Adrenal gland (tissue), 12 donors: ENCODE data around the gene FGA. TPM values are rescaled to one million over a fixed set of nuclear protein-coding genes. Genes with fewer than 3 reads are reported as not detected.

Source experiments
- DNase-seq, 7 donors: peaks; one replicate each; pipeline ENCODE4 v3.0.0-alpha.2; 2019 to 2020
- H3K27ac ChIP-seq, 5 donors: fragments of 200-600 bp; sonication (generic) in 4 of 5; 1 replicate in 3 of 5; 2 replicates in 2 of 5; pipeline versions ENCODE4 v1.5.1 to v1.8.0; 2016 to 2020; ENCODE audit warnings: mild to moderate bottlenecking in 1 of 5
- H3K27me3 ChIP-seq: fragments of 200-600 bp; 2 replicates; pipeline ENCODE4 v1.8.0; 2021
- H3K36me3 ChIP-seq, 2 donors: fragments of 200-600 bp; replicated peaks in 1 of 2; 1 replicate in 1 of 2; 2 replicates in 1 of 2; pipeline versions ENCODE4 v1.5.1 to v1.8.0; 2018 to 2022
- H3K4me1 ChIP-seq, 2 donors: fragments of 200-600 bp; replicated peaks in 1 of 2; 1 replicate in 1 of 2; 2 replicates in 1 of 2; pipeline versions ENCODE4 v1.5.1 to v1.8.0; 2018 to 2021
- H3K4me3 ChIP-seq, 4 donors: fragments of 200-600 bp; sonication (generic) in 3 of 4; one replicate each; pipeline ENCODE4 v1.5.1; 2016 to 2018
- H3K9me3 ChIP-seq, 3 donors: fragments of 200-600 bp; sonication (generic) in 1 of 3; replicated peaks in 1 of 3; 1 replicate in 2 of 3; 2 replicates in 1 of 3; pipeline versions ENCODE4 v1.5.1 to v1.8.0; 2016 to 2021
- CTCF ChIP-seq, 6 experiments: fragments of 450-650 bp in 4 of 6; fragments of 200-600 bp in 2 of 6; sonication (generic) in 1 of 6; IDR thresholded peaks; 1 replicate in 5 of 6; 2 replicates in 1 of 6; pipeline versions ENCODE4 v1.5.1 to v1.8.0; 2016 to 2021; ENCODE audit warnings: antibody characterized with exemption in 6 of 6, mild to moderate bottlenecking in 2 of 6, moderate library complexity in 1 of 6
- POLR2A ChIP-seq, 2 donors: fragments of 450-650 bp; IDR thresholded peaks; one replicate each; pipeline ENCODE4 v1.6.1; 2017; ENCODE audit warnings: antibody characterized with exemption in 2 of 2, mild to moderate bottlenecking in 2 of 2, moderate library complexity in 1 of 2
- WGBS, 4 donors: extraction: QIAGEN DNeasy Blood & Tissue Kit in 2 of 4; methylation state at CpG; one replicate each; pipeline versions ENCODE4 v1.1.5 to v1.1.7; 2013 to 2017; 5-methylcytosine and 5-hydroxymethylcytosine counted together
- intact Hi-C, 2 donors: fragments of 100-400 bp; cut with DNase I; formaldehyde crosslinking; loops; one replicate each; pipeline versions ENCODE4 v1.14.1 to v1.15.0; 2022 to 2023
- polyA plus RNA-seq, 3 donors: library from polyadenylated mRNA; stranded (reverse); fragments of 200-250 nt in 2 of 3; fragments of 350-450 nt in 1 of 3; fragmentation: Illumina TruSeq in 1 of 3; extraction: RNeasy Lipid Tissue Mini Kit (QIAGEN cat#74804) in 1 of 3; gene quantifications; one replicate each; pipeline ENCODE4 v1.2.3, GENCODE V29; 2013 to 2014
- total RNA-seq, 9 donors: library from RNA; depleted of rRNA in 4 of 9; stranded (reverse); fragments of >200 nt in 4 of 9; fragments of 120-200 nt in 1 of 9; fragmentation: NEBNext Ultra II Directional in 1 of 9; extraction: Animal tissue kit (Norgen Biotek cat#: 25700) in 1 of 9; gene quantifications; one replicate each; pipeline versions ENCODE4 v1.1.0 to v1.2.4, GENCODE V29; 2013 to 2023
- donor health status: healthy with polysubstance abuse.
- donor health status: Bipolar disorder and iron deficiency.
- donor health status: DM: yes; HTN: yes; CAD: no.
- donor health status: DM: no; HTN: no; CAD: no.
- donor health status: DM: no; HTN: no; CAD: no.
- donor health status: DM: yes; HTN: yes; CAD: no.

The FGA gene
- total and polyA plus RNA-seq, 12 donors: 0.03 to 4.9 (median 0.72) TPM; not detected in 3

- intact Hi-C loops: no loop called here
- DNase-seq: no peak
- no peak for TF ChIP-seq CTCF (IDR thresholded peaks at IDR 0.05)
- no peak for TF ChIP-seq POLR2A (IDR thresholded peaks at IDR 0.05)
- Histone ChIP-seq H3K36me3 (no peaks in the 10 kb centered on the region), H3K27me3 (no peaks in the 10 kb centered on the region), H3K27ac (no peak overlapping the region), H3K4me3 (no peak overlapping the region), H3K9me3 (no peaks in the 10 kb centered on the region), H3K4me1 (no peaks in the 10 kb centered on the region)
- 81 to 91% (median 84%) methylated on average over 5 of the region's 5 CpGs for WGBS, 4 donors
Measured at GRCh38 chr4:154569584-154569983, 21.0 kb downstream of the FGA start.

DNA sequence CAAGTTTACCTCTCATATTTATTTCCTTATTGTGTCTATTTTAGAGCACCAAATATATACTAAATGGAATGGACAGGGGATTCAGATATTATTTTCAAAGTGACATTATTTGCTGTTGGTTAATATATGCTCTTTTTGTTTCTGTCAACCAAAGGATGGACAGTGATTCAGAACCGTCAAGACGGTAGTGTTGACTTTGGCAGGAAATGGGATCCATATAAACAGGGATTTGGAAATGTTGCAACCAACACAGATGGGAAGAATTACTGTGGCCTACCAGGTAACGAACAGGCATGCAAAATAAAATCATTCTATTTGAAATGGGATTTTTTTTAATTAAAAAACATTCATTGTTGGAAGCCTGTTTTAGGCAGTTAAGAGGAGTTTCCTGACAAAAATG lies 21.5 kb downstream of the FGA start:
- Histone ChIP-seq H3K4me3 (no peak overlapping the region), H3K4me1 (no peaks in the 10 kb centered on the region), H3K27me3 (no peaks in the 10 kb centered on the region), H3K36me3 (no peaks in the 10 kb centered on the region), H3K9me3 (no peaks in the 10 kb centered on the region), H3K27ac (no peak overlapping the region)
- no peak for DNase-seq
- intact Hi-C loops: no loop called here
- no peak for TF ChIP-seq CTCF (IDR thresholded peaks at IDR 0.05)
- no peak for TF ChIP-seq POLR2A (IDR thresholded peaks at IDR 0.05)
- 39 to 47% (median 42%) methylated on average over 3 of the region's 3 CpGs for WGBS, 4 donors

DNA sequence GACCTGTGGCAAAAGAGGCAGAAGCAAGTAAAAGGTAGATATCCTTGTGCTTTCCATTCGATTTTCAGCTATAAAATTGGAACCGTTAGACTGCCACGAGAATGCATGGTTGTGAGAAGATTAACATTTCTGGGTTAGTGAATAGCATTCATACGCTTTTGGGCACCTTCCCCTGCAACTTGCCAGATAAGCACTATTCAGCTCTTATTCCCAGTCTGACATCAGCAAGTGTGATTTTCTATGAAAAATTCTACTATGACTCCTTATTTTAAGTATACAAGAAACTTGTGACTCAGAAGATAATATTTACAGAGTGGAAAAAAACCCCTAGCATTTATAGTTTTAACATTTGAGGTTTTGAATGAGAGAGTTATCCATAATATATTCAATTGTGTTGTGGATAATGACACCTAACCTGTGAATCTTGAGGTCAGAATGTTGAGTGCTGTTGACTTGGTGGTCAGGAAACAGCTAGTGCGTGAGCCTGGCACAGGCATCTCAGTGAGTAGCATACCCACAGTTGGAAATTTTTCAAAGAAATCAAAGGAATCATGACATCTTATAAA lies 23.8 kb downstream of the FGA start:
- Histone ChIP-seq H3K27me3 (no peaks in the 10 kb centered on the region), H3K4me3 (no peak overlapping the region), H3K4me1 (no peaks in the 10 kb centered on the region), H3K36me3 (no peaks in the 10 kb centered on the region), H3K27ac (no peak overlapping the region), H3K9me3 (no peaks in the 10 kb centered on the region)
- TF ChIP-seq POLR2A (IDR thresholded peaks at IDR 0.05) (no peak), CTCF (IDR thresholded peaks at IDR 0.05) (no peak)
- 62 to 87% (median 77%) methylated on average over 5 of the region's 5 CpGs for WGBS, 4 donors
- intact Hi-C loops: no loop called here
- DNase-seq: no peak

DNA sequence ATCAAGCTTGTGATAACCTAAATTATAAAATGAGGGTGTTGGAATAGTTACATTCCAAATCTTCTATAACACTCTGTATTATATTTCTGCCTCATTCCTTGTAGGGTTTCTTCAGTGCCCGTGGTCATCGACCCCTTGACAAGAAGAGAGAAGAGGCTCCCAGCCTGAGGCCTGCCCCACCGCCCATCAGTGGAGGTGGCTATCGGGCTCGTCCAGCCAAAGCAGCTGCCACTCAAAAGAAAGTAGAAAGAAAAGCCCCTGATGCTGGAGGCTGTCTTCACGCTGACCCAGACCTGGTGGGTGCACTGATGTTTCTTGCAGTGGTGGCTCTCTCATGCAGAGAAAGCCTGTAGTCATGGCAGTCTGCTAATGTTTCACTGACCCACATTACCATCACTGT lies 24.8 kb downstream of the FGA start:
- 83 to 98% (median 85%) methylated on average over 5 to 6 of the region's 6 CpGs for WGBS, 4 donors
- intact Hi-C loops: no loop called here
- DNase-seq: no peak
- Histone ChIP-seq H3K36me3 (no peaks in the 10 kb centered on the region), H3K4me1 (no peaks in the 10 kb centered on the region), H3K9me3 (no peaks in the 10 kb centered on the region), H3K4me3 (no peak overlapping the region), H3K27me3 (no peaks in the 10 kb centered on the region), H3K27ac (no peak overlapping the region)
- TF ChIP-seq POLR2A (IDR thresholded peaks at IDR 0.05) (no peak), CTCF (IDR thresholded peaks at IDR 0.05) (no peak)
